NCI-H1436 (cell line): ENCODE measurements around the gene SECISBP2L.
A peak's percentile ranks its signal among the peaks of the same experiment; 100 is the strongest.
"Not testable (repeated sequence)": the region's sequence is repeated elsewhere in the genome, so short reads cannot be mapped to it uniquely, and the experiment has no call there.

ENCODE experiments used
- DNase-seq: peaks from one replicate; lab custom pipeline; 2025; lab: John Stamatoyannopoulos, UW

Gene SECISBP2L

DNA sequence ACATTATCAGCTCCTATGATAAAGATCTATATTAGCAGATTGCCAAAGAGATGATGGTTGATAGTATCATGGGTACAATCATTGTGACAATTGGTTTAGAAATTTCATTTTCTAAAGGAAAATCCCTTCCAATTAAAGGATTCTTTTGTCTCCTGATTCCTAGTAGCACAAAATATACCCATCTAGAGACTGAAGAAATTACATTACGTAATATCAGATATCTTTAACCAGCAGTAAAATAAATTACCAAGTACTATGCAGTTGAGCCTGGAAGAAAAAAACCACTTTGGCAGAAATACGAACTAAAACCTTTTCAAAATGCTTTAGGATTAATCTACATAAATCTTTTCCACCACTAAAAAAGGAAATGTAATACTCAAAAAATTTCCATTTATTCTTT, 46.9 kb downstream of the SECISBP2L start:
- DNase-seq = no peak

DNA sequence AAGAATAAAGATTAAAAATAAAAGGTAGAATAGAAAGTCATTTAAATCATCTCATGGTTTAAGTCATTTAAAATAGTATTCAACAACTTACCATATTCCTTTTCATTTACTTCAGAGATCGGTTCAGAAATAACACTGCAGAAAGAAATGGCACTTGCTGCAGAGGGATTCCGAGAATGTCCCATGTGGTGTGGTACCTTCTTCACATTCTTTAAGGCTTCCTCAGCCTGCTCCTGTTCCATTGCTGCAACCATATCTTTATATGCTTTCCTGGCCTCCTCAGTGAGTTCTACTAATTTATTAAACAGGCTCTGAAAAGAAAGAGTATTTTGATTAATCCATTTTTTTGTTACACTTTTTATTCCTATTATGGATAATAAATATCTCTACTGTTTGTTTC, 50.0 kb downstream of the SECISBP2L start:
- no peak for DNase-seq

DNA sequence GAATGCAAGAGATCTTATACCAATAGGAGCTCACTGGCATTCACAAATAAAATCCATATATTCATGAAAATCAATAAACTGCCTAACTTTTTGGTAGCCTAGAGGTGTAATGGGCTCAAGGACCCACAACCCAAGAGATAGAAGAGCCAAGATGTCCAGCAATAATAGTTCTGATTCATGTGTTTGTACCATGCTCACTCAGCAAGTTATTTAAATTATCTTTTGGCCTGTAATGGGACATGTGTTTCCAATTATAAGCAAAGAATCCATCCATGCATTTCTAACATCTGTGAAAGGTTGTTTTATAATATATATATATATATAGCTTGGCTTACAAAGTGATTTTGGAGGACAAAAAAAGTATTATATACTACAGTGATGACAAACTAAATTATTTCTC, 52.9 kb downstream of the SECISBP2L start:
- DNase-seq = no peak

DNA sequence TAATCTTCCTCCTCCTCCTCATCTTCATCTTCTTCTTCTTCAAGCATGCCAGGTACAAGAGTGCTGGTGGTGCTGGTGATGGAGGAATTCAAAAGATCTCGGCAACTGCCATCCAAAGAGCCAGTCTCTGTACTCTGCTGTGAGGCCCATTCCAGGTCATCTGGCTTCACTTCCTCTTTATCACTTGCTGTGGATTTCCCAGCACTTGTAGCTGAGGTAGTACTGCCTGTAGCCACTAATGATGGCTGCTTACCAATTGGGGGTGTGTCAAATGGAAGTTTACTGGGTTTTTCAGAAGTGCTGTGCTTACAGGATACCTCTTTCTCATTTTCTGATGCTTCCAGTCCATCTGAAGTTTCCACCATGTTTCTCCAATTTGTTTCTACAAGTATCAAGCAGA, 53.7 kb downstream of the SECISBP2L start:
- DNase-seq = no peak

DNA sequence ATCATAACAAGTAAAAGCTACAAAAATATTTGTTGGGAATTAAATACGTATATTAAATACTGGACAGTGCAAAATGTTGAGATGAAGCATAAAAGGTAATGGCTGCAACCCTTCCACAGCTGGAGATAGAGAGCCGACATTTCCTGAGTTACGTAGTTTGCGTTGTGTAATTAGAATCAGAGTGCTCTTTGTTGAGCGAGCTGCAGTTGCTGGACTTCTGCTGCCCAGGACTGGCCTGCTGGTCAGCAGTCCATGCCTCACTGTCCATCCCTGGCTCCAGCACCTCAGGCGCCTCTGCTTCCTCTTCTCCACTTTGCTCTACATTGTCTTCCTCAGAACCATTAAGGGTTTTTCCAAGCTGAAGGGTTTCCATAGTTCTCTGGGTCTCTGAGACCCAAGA, 54.1 kb downstream of the SECISBP2L start:
- no peak for DNase-seq

DNA sequence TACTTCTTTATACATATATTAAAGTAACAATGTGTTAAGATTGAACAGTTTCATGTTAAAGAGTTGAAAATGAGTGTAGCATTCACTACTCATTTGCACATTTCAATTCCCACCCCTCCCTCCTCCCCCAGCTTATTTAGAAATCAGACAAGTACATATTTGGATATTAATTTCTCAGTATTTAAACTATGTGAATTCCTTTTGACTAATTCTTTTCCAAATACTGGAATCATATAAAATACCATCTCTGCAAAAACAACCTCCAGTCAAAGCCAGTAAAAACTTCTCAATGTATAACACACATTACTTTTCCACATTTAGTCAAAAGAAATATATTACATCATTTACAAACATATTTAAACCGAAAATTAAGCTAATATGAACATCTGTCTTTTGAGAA, 57.1 kb downstream of the SECISBP2L start:
- no peak for DNase-seq

DNA sequence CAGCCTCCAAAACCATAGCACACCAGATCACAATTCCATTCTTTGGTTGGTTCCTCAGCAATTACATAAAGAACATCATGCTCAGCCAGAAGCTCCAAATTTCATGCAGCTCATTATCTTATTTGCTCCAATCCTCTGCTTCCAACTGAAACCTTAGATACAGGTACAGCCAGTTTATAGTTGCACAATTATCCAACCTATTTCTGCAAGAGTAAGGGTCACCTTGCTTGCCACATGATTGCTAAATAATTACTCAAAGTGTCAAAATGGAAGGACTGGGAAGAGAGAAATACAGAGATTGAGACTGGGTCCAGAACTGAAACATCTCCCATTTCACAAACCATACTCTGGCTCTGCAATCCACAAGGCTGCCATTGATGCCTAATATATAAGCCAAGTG, 59.1 kb downstream of the SECISBP2L start:
- no peak for DNase-seq

DNA sequence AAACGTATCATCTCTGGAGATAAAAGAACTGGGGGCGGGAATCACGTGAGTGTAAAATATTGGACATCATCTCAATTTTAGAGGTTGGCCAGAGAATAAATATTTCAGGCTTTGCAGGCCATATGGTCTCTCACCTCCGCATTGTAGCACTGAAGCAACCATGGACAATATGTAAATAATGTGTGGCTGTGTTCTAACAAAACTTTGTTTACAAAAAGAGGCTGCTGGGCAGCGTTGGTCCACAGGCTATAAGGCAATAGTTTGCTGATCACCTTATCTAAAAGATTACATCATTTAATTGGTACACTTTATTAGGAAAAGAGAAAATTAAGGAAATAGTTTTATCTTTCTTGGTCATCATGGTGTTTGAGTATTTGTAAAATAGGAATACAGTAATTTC, 60.0 kb downstream of the SECISBP2L start:
- DNase-seq = no peak

DNA sequence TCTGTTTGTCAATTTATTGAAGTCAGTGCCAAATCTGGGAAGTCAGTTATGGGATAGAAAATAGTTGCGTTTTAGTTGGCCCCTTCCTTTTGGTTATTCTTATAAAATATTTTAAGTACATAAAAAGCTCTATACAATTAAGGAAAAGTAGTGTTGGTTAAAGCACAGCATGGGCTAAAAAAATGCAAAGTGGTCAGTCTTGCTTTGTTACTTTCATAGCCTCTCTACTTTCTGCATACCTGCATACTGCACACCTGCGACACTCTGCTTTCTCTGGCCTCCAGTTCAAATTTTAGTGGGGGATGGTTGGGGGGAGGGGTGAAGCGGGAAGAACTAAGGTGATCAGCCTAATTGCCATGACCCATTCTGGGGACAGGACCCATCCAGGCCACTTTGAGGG, 60.7 kb downstream of the SECISBP2L start:
- DNase-seq = no peak

DNA sequence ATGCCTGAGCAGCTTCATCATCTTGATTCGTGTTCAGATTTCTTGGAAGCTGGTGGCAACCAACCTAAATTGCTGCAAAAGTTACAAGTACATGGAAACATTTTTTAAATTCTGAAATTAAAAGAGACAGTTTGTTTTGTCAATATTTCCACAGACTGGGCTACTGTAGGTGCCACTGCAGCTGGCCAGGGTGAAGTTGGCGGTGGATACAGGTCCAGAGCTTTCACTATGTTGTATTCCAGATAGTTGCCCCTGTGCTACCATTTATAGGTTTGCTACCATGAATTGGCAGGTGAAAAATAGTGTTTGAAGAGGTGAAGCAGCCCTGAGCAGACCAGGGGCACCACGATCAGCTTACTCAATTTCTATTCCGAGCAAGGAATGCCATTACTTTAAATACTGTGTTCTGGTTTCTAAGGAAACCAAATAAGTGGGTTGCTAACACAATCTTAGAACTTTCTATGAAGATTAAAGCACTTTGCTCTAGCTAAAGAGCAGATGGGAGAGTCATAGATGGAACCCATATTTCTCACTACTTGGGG, 61.4 kb downstream of the SECISBP2L start:
- no peak for DNase-seq

DNA sequence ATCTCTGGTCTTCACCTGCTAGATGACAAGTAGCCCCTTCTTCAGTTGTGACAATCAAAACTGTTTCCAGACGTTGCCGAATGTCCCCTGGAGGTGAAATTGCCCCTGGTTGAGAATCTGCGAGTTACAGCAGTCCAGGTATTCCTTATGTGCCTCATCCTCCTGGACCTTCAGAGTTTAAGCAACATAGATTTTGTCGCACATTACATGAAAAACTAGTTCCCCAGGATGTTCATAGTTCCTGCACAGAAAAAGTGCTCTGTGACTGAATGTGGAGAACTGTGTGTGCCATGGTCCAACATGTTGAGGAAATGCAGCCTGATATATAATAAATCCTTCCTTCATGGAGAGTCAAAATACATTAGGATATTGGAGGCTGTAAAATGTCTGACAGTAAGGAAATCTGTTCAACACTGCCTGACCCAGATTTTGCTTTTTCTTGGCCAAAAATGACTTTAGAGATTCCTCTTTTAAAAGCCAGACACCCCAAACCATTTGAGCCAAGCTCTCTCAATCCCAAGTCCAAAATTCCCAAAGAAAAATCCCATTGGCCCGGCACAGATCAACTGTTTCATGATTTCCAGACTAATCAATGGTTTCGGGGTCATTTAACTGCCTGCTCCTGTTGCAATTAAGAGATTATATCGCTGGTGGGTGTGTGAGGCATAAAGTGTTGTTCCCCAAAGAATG, 62.1 kb downstream of the SECISBP2L start:
- no peak for DNase-seq

DNA sequence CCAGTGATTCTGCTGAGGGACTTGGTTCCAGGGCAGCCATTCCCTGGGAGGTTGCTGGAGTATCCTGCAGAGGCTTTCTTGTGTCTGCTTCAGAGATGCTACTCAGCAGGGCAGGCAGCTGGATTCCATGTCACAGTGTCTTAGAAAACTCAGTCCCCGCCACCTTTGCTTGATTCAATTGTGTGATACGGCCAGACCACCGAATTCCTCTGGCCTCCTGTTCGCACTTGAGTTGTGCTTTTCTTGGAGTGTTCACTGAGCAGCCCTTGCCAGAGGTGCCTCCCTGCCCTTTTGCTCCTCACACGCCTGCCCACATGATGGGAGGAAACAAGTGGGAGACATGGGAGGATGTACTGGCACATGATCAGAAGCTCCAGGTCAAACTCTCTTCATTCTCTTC, 62.9 kb downstream of the SECISBP2L start:
- no peak for DNase-seq

DNA sequence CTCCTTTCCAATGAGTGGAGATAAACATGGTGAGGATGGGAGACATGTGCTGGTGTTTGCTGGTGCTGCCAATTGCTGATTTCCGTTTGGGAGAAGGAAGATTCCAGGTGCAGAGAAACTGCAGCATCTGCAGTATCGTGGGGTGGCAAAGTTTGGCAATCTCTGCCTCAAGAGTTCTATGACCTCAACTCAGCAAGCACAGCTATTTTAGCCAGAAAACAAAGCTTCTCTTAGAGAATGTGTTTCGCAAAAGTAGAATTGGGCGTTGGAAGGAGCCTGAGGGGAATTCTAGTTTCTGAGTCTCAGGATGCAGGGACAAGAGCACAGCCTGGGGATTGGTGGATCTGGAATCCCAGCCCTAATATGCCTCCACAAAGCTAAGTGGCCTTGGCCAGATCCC, 64.3 kb downstream of the SECISBP2L start:
- DNase-seq = no peak

DNA sequence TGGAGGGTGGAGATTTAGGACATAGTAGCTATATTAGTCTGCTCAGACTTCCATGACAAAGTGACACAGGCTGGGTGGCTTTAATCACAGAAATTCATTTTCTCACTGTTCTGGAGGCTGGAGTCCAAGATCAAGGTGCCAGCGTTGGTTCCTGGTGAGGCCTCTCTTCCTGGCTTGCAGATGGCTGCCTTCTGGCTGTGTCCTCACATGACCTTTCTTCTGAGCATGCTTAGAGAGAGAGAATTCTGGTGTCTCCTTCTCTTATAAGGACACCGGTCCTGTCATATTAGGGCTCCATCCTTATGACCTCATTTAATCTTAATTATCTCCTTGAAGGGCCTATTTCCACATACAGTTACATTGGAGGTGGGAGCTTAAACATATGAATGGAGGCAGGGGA, 67.6 kb downstream of the SECISBP2L start:
- no peak for DNase-seq

DNA sequence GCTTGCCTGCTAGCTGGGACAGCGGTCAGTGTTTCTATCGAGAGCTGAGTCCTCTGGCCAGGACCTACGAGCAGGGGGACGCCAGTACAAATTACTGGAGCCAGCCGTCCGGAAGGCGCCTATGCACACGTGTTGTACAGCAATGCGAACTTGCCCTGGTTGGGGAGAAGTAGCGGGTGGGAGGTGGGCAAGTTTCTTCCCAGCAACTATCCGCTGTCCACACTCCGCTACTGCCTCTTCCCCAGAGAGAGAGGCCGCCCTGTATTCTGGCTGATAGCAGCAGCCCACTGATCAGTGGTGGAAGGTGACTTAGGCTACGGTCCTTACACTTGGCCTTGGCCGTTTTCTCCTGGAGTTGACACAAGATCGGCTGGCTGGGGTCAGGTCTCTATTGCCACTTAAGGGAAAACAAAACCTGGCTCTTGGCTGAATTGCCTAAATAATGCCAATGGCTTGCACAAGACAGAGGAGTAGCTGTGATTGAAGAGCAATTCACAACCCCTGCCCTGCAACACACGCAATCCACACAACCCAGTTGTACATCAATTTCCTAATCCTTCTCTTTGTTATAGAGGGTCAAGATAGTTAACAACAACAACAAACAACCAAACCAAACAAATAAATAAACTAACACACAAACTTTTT, 69.7 kb downstream of the SECISBP2L start:
- no peak for DNase-seq

DNA sequence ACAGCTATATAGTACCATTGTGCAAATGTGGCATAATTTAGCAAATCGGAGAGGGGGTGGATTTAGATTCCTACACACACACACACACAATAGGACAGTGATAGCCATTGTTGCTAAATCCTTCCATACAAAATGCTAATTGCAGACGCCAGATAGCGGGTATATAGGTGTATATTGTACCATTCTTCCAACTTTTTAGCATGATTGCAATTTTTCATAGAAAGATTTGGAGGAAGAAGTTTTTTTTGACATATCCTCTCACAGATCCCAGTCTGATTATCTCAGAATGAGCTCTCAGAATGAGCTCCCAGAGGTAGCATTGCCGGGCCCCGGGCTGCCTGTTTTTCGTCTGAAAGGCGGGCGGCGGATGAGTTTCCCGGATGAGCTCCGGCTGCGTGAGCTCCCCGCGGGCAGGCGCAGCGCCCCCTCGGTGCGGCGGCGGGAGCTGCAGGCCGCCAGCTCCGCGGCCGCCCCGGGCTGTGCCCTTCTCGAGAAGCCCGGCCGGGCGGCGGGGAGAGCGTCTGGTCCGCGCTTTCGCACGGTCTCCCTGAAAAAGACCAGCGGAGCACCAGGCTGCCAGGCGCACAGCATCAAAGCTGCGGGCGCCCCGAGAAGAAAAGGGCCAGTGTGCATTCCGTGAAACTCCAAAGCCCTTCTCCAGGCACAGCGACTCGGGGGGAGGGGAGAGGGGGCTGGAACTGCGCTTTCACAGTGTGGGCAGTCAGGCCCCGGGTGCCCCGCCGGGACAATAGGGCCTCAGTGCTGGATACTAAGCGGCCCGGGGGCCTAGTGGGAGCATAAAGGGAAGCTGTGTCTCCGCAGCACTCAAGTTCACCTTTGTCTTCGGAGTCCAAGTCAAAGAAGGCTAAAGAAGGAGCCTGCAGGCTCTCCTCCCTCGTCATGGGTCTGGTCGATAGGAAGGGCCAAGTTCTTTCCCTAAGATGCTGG, 70.5 kb downstream of the SECISBP2L start:
- peak; percentile 81 for DNase-seq

DNA sequence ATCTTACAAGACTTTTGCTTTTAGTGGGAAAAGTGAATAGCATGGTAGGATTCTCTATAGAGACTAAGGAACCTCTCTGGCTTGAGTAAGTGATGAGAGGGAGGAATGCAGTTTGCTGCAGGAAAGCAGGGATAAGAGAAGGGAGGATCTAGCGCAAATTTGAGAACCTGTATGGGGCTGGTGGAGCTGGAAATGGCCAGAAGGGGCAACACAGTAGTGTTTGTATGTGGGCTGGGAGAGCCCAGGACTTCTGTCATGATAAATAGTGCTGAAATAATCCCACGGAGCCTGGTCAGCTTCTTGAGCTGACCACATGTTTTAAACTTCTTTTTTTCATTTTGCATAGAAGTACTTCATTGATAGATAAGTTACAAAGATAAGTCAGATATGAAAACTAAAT, 71.4 kb downstream of the SECISBP2L start:
- DNase-seq = no peak

DNA sequence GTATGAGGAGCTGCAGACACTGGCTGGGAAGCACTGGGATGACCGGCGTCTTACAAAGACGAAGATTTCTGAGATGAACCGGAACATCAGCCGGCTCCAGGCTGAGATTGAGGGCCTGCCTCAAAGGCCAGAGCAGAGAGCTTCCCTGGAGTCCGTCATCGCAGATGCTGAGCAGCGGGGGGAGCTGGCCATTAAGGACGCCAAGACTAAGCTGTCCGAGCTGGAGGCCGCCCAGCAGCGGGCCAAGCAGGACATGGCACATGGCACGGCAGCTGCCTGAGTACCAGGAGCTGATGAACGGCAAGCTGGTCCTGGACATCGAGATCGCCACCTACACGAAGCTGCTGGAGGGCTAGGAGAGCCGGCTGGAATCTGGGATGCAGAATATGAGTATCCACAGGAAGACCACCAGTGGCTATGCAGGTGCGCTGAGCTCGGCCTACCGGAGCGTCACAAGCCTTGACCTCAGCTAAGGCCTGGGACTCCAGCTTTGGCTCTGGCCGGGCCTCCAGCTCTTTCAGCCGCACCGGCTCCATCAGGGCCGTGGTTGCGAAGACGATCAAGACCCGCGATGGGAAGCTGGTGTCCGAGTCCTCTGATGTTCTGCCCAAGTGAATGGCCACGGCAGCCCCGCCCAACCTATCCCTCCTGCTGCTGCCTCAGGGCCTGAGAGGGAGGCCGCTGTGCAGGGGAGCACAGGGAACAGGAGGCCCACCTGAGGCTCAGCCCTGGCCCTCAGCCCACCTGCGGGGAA, 73.3 kb downstream of the SECISBP2L start:
- DNase-seq = no peak

DNA sequence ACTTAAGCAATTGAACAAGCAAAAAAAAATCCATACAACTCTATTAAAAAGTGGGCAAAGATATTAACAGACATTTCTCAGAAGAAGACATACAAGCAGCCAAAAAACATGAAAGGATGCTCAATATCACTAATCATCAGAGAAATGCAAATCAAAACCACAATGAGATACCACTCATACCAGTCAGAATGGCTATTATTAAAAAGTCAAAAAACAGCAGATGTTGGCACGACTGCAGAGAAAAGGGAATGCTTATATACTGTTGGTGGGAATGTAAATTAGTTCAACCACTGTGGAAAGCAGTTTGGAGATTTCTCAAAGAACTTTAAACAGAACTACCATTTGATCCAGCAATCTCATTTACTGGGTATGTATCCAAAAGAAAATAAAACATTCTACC, 75.3 kb downstream of the SECISBP2L start:
- DNase-seq = not testable (repeated sequence)

DNA sequence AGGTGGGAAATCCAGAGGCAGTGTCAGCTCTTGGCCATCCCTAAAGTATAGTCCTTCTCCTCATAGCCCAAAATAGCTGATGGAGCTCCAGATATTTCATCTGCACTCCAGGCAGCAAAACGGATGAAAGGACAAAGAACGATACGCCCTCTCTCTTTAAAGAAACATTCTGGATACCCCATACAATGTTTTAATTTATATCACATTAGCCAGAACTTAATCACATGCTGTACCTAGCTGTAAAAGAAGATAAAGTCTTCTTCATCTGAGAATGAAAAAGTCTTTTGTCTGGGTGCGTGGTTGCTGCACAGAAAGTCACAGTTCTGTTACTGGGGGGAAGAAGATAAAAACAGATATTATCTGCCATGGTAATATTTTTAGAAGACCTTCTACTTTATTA, 78.2 kb downstream of the SECISBP2L start:
- no peak for DNase-seq

DNA sequence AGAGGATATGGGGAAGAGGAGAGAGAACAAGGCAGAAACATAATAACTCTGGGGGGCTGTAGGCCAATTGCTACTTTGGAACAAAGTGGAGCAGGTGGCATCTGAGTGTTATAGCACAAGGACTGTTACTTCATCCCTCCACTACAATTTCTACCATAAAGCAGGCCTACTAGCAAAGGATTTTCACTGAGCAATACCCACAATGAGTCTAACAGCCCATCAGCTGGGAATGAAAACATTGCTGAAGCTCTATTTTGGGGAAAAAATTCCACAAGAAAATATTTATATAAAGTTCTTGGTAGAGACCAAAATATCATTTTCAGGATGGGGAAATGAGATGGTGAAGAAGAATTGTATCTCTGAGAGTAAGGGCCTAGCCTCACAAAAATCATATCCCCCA, 78.9 kb downstream of the SECISBP2L start:
- no peak for DNase-seq
